ENCODE measurements around the gene KLHDC4. TPM values are rescaled to one million over a fixed set of nuclear protein-coding genes. Genes with fewer than 3 reads are reported as not detected.

Gene KLHDC4
- total RNA-seq, 1 experiment from 2014 or later, result 25.9 TPM

DNA sequence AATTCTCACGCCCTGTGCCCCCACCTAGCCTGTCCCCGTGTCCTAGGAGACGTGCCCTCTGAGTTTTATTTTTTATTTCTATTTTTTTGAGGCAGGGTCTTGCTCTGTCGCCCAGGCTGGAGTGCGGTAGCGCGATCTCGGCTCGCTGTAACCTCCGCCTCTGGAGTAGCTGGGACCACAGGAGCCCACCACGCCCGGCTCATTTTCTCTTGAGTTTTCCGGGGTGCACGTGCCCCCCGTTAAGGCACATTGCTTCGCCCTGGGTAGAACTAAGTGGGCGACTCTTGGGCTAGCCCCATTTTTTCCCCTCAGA lies 655 bp upstream of the KLHDC4 start:
- Histone ChIP-seq H3K36me3 (peaks cover 6% of the 10 kb centered on the region), H3K27me3 (no peaks in the 10 kb centered on the region), H3K4me3 (peak overlapping the region; percentile 86), H3K4me1 (no peaks in the 10 kb centered on the region), H3K27ac (no peak overlapping the region), H3K9me3 (replicated peaks) (no peaks in the 10 kb centered on the region)
- no peak for DNase-seq

DNA sequence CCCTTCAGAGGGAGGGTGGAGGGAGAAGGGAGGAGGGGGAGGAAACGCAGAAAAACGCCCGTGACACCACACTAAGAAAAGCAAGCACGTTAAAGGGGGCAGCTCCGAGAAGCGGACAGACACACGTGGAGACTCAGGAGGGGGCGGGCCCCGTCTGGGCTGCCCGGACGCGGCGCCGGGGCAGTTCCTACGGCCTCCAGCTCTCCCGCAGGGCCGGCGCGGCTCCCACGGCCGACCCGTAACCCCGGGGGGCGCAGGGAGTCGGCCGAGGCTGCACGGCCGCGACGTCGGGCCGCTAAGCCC lies 362 bp downstream of the KLHDC4 start:
- Histone ChIP-seq H3K36me3 (peaks cover 10% of the 10 kb centered on the region), H3K27me3 (no peaks in the 10 kb centered on the region), H3K27ac (peak overlapping the region; percentile 67), H3K9me3 (replicated peaks) (no peaks in the 10 kb centered on the region), H3K4me3 (peak overlapping the region; percentile 86), H3K4me1 (no peaks in the 10 kb centered on the region)
- DNase-seq, result peak; percentile 15 to 36

DNA sequence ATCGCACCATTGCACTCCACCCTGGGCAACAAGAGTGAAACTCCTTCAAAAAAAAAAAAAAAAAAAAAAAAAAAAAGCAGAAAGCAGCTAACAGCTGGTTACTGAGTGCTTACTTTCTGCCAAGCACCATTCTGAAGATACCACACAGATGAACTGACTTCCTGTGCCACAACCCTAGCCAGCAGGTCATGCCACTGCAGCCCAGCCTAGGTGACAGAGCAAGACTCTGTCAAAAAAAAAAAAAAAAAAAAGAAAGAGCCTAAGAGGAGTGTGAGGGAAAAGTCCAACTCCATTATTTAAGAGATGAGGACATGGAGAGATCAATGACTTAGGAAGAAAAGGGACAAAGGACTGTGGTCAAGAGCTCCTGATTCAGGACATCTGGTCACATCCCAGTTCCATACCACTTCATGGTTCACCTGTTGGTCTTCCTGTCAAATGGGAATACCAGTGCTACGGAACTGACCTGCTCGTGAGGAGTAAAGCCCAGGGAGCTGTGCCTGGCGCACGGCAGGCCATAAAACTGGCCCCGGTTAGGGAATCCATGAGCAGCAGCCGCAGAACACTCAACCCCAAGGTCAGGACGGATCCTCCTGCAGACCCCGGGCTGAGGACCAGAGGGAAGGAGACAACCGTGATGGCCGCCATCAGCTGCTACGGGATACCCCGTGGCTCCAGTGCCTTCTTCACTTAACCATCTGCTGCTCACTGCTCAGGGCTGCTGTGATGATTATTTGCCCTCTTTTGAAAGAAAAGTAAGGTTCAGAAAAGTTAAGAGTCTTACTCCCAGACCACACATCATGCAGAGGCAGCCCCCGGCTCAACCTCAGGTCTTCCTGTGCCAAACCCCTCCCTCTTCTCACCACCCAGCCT lies 950 bp downstream of the KLHDC4 start:
- H3K4me3 ChIP-seq, result peak overlapping the region; percentile 86
- H3K36me3 ChIP-seq, result peaks cover 10% of the 10 kb centered on the region
- peak overlapping the region; percentile 67; the same call in 1 of the 2 replicates for H3K27ac ChIP-seq
- DNase-seq, result no peak
- no peaks in the 10 kb centered on the region for H3K27me3 ChIP-seq
- no peaks in the 10 kb centered on the region for H3K9me3 ChIP-seq (replicated peaks)
- no peaks in the 10 kb centered on the region for H3K4me1 ChIP-seq

DNA sequence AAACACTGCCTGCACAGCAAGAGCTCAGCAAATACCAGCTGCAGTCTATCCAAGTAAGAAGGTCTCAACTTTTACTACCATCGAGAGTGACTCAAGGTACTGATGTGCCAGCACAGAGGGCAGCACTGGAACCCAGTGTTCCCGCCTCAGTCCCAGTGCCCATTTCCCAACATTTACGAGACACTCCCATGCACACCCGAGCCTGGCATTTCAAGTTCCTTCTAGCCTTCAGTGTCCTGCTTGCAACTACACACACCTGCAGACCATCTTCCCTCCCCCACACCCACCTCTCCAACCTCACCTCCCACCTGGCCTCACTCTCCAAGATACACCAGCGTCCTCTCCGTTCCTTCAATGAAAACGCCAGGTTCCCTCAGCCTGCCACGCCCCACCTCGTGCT lies 3.2 kb downstream of the KLHDC4 start:
- H3K4me1 ChIP-seq, result no peaks in the 10 kb centered on the region
- peaks cover 10% of the 10 kb centered on the region for H3K36me3 ChIP-seq
- no peaks in the 10 kb centered on the region for H3K9me3 ChIP-seq (replicated peaks)
- H3K27me3 ChIP-seq, result no peaks in the 10 kb centered on the region
- DNase-seq, result no peak
- H3K4me3 ChIP-seq, result no peak overlapping the region
- H3K27ac ChIP-seq, result no peak overlapping the region

DNA sequence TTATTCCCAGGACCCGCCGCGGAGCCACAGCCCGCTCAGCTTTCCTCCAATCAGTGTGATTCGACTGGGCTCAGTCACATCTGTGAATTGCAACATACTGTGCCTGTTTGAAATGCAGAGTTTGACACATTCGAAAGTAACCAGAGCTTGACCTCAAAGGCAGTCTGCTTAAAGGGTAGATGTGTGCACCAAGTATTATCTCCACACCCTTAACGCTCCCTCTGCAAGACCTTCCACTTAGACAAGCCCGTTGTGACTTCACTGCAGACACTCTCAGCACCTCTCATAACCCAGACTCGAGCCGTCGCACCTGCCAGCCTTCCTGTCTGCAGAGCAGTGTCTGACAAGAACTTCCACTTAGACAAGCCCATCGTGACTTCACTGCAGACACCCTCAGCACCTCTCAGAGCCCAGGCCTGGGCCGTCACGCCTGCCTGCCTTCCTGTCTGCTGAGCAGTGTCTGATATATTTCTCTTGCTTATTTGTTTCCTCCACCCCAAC lies 3.7 kb downstream of the KLHDC4 start:
- Histone ChIP-seq H3K36me3 (peaks cover 10% of the 10 kb centered on the region), H3K4me3 (no peak overlapping the region), H3K27ac (no peak overlapping the region), H3K27me3 (no peaks in the 10 kb centered on the region), H3K9me3 (replicated peaks) (no peaks in the 10 kb centered on the region), H3K4me1 (no peaks in the 10 kb centered on the region)
- no peak for DNase-seq

DNA sequence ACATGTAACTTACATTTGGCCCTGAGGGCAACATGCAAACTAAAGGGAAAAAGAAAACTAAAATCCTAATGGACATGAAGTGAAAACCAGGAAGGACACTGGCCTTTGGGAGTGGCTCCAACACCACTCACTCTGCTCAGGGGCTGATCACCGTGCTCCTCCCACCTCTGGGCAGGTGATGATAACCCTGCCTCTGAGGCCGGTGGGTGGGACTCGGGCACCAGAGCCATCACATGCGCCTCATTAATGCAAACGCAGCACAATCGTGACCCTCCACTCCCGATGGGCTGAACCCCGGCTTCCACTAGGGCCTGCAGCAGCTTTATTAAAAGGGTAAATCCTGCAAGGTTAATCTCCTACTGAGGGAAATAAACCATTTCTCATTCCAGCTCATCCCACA lies 4.7 kb downstream of the KLHDC4 start:
- Histone ChIP-seq H3K9me3 (replicated peaks) (no peaks in the 10 kb centered on the region), H3K4me1 (no peaks in the 10 kb centered on the region), H3K27me3 (no peaks in the 10 kb centered on the region), H3K36me3 (peaks cover 10% of the 10 kb centered on the region), H3K4me3 (no peak overlapping the region), H3K27ac (no peak overlapping the region)
- DNase-seq, result no peak

DNA sequence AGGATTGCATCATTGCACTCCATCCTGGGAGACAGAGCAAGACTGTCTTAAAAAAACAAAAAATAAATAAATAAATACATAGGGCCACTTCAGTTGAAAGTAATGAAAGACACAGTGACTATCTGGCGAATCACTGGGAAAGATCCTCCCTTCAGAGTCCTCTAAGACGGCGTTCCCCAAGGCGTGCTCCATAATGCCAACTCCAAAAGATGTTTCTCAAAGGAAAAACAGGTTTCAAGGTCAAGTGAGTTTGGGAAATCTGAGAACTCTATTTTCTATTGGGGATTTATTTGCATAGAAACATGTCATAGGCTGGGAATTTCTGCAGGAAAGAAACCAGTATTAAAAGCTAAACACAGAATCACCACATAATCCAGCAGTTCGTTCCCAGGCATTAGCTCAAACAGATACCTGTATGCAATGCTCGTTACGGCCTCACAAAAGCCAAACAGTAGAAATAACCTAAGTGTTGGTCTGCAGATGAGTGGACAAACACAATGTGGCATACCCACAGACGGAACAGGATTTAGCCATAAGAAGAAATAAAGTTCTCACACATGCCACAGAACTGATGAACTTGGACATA lies 7.9 kb downstream of the KLHDC4 start:
- H3K4me1 ChIP-seq, result no peaks in the 10 kb centered on the region
- peaks cover 11% of the 10 kb centered on the region; the same call in 1 of the 2 replicates for H3K36me3 ChIP-seq
- H3K27me3 ChIP-seq, result no peaks in the 10 kb centered on the region
- no peak for DNase-seq
- no peaks in the 10 kb centered on the region for H3K9me3 ChIP-seq (replicated peaks)
- H3K27ac ChIP-seq, result no peak overlapping the region
- no peak overlapping the region for H3K4me3 ChIP-seq

DNA sequence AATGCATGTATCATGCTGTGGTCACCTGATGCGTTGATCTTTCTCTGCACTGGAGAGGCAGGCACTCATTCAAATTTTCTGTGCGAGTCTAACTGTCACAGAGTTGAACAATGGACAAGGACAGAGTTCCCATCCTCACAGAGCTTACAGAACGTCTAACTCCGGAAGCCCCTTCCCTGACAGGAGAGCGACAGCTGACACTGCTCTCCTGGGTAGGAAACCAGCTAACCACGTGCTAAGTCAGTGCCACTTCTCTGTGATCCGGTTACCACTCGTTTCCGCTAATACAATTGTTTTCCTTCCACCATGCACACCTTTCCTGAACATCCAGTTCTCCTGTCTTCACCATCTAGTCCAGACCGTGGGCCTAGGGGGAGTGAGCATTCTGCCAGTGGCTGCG lies 11.3 kb downstream of the KLHDC4 start:
- no peak for DNase-seq
- H3K27ac ChIP-seq, result no peak overlapping the region
- H3K9me3 ChIP-seq (replicated peaks), result no peaks in the 10 kb centered on the region
- H3K4me1 ChIP-seq, result no peaks in the 10 kb centered on the region
- H3K36me3 ChIP-seq, result peaks cover 6% of the 10 kb centered on the region; the same call in 1 of the 2 replicates
- H3K27me3 ChIP-seq, result no peaks in the 10 kb centered on the region
- H3K4me3 ChIP-seq, result no peak overlapping the region

DNA sequence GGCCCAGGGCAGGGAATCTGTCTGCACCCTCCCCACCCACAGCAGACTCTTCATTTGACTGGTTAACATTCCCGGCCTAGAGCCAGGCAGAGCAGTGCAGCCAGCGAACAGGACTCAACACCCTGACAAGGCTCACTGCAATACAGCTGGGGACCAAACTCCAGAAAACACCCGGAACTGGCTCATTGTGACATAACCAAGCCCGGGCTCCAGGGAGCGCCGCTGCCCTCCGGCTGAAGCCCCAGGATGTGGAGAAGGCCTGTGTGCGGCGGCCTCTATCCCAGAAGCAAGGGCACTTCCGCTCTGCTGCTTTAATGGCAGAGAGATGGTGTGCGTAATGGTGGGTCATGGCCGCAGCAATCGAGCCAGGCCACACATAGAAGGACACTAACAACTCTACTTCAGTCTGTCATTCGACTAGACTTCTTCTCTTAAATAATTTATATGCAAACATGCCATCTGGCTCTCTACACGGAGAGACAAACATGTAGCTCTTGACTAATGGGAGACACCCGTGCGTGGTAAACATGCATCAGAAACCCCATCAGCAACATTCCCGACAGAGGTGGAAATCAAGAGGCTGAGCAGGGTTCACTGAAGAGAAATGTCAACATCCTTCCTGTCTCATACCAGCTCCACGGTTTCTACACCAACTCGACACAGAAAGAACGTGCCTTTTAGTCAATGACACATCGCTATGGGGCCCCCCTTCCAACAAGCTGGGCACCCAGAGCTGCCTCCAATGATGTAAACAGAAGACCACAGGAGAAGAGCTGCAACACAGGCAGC lies 18.0 kb downstream of the KLHDC4 start:
- peaks cover 12% of the 10 kb centered on the region; the same call in 1 of the 2 replicates for H3K36me3 ChIP-seq
- H3K4me3 ChIP-seq, result no peak overlapping the region
- H3K27ac ChIP-seq, result no peak overlapping the region
- no peaks in the 10 kb centered on the region for H3K4me1 ChIP-seq
- no peak for DNase-seq
- no peaks in the 10 kb centered on the region for H3K27me3 ChIP-seq
- H3K9me3 ChIP-seq (replicated peaks), result no peaks in the 10 kb centered on the region

DNA sequence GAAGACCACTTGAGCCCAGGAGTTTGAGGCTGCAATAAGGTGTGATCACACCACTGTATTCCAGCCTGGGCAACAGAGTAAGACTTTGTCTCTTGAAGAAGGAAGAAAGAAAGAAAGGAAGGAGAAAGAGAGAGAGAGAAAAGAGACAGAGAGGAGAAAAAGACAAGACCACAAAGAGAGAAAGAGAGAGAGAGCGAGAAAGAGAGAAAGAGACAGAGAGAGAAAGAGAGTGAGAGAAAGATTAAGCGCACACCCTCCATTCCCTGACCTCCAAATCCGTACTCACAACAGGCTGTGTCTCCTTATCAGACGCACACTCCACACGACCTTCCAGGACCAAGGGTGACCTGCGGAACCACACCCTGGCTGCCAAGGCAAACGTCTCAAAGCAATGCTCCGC lies 19.6 kb downstream of the KLHDC4 start:
- H3K9me3 ChIP-seq (replicated peaks), result no peaks in the 10 kb centered on the region
- no peak overlapping the region for H3K4me3 ChIP-seq
- no peaks in the 10 kb centered on the region for H3K4me1 ChIP-seq
- peaks cover 14% of the 10 kb centered on the region; the same call in 1 of the 2 replicates for H3K36me3 ChIP-seq
- no peak overlapping the region for H3K27ac ChIP-seq
- no peak for DNase-seq
- no peaks in the 10 kb centered on the region for H3K27me3 ChIP-seq

DNA sequence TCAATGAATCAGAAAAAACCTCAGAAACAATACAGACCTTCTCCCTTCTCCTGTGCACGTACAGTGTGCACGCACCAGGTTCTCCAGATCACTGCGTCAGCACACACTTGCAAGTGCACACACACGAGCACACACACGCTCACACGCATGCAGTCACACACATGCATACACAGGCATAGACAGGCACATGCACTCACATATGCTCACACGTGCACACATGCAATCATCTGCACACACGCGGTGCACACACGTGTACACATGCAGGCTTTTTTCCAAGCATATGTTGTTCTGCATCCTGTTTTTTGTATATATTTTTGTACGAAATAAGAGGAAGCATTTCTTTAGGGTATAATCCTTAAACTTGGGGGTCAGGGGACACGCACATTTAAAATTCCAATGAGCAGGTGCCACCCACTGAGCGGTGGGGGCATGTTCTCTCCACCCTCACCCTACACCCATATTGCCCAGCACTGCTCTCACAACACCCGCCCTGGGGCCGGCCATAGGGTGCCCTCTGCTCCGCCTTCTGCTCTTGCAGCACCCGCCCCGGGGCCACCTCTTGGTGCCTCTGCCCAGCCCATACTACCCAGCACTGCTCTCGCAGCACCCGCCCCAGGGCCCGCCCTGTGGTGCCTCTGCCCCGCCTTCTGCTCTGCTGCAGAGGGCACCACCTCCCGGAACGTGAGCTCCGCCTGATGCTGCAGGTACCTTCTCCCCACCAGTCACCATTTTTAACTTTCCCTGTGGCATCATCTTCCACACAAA lies 20.9 kb downstream of the KLHDC4 start:
- no peaks in the 10 kb centered on the region for H3K27me3 ChIP-seq
- no peaks in the 10 kb centered on the region for H3K9me3 ChIP-seq (replicated peaks)
- no peaks in the 10 kb centered on the region for H3K4me1 ChIP-seq
- no peak overlapping the region for H3K27ac ChIP-seq
- no peak for DNase-seq
- H3K4me3 ChIP-seq, result no peak overlapping the region
- peaks cover 11% of the 10 kb centered on the region; the same call in 1 of the 2 replicates for H3K36me3 ChIP-seq

DNA sequence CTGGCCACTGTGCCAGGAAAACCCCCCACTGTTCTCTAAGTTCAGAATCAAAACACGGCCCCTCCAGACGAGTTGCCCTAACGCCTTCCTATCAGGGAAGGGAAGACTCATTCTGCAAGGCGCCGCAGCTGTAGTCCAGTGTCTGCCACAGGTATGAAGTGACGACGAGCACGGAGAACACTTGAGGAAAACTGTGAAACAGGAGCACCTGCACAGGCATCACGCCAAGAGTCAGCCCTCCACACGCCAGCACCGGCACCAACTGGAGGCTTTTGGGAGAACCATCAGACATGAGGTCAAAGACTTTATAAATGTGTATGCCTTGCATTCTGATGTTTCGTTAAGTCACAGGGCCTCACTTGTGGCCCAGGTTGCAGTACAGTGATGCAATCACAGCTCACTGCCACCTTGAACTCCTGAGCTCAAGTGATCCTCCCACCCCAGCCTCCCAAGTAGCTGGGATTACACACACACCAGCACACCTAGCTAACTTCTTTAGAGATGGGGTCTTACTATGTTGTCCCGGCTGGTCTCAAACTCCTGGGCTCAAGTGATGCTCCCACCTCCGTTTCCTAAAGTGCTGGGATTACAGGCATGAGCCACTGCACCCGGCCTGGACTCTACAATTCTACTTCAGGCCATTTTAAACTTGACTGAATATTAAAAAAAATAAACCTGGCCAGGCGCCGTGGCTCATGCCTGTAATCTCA lies 22.9 kb downstream of the KLHDC4 start:
- Histone ChIP-seq H3K4me1 (no peaks in the 10 kb centered on the region), H3K27ac (no peak overlapping the region), H3K36me3 (peaks cover 9% of the 10 kb centered on the region; the same call in 1 of the 2 replicates), H3K27me3 (no peaks in the 10 kb centered on the region), H3K4me3 (no peak overlapping the region), H3K9me3 (replicated peaks) (no peaks in the 10 kb centered on the region)
- DNase-seq, result no peak

DNA sequence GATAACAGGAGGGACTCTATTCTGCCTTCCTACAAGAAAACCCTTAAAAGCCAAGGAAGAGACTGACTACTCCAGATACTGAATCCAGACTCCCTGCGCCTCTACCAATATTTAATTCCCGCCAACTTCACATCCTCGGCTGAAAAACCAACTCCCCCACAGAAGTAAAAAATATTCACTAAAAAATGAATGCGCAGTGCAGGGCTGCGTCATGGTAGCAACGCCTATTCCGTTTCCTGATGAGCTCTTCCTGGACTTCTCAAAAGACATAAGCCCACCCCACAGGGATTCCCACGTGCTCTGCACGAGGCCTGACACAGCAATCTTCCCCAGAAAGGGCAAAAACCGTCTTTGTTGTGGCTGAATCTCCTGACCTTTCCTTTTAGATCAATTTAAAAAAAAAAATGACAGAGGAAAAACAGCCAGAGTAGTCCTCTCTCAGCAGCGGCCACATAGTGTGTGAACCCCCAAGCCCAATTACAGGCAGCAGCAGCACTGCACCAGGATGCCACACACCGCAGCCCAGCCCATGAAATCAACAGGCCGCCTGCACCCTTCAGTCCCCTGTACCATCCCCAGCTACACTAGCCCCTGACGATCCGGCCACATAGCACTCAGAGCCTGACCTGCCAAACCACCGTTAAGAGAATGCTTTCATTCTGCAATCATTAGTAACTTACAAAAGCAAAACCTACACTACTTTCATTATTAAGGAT lies 23.9 kb downstream of the KLHDC4 start:
- H3K4me3 ChIP-seq, result no peak overlapping the region
- H3K36me3 ChIP-seq, result peaks cover 6% of the 10 kb centered on the region; the same call in 1 of the 2 replicates
- H3K9me3 ChIP-seq (replicated peaks), result no peaks in the 10 kb centered on the region
- H3K4me1 ChIP-seq, result no peaks in the 10 kb centered on the region
- no peaks in the 10 kb centered on the region for H3K27me3 ChIP-seq
- no peak for DNase-seq
- H3K27ac ChIP-seq, result no peak overlapping the region
